Natural killer cell treated with Interleukin-12 subunit alpha and Interleukin-12 subunit beta and Interleukin-15 and Interleukin-18, amount 100 ng/mL, for 72 hours (primary cell): ENCODE measurements around the gene RTEL1. TPM values are rescaled to one million over a fixed set of nuclear protein-coding genes. Genes with fewer than 3 reads are reported as not detected.
"Not testable (repeated sequence)": the region's sequence is repeated elsewhere in the genome, so short reads cannot be mapped to it uniquely, and the experiment has no call there.

Source experiments
- ATAC-seq, 2 donors: fragments of 150-1000 bp; cut with Tn5 transposase in 1 of 2; sonication (Bioruptor Pico), chemical (Tn5 transposase) in 1 of 2; 2 replicates each; pipeline ENCODE4 v1.10.0; 2021
- DNase-seq: peaks from one replicate; pipeline ENCODE4 v3.0.0; 2022; ENCODE audit warnings: low spot score
- H3K27ac Mint-ChIP-seq, 2 donors: 1 replicate in 1 of 2; 2 replicates in 1 of 2; pipeline ENCODE4 v1.8.0; 2022; ENCODE audit warnings: mixed read lengths in 2 of 2, mild to moderate bottlenecking in 1 of 2, moderate library complexity in 1 of 2
- H3K27me3 Mint-ChIP-seq, 2 donors: 1 replicate in 1 of 2; 2 replicates in 1 of 2; pipeline ENCODE4 v1.8.0; 2022; ENCODE audit warnings: mixed read lengths in 2 of 2
- H3K36me3 Mint-ChIP-seq: one replicate; pipeline ENCODE4 v1.8.0; 2022; ENCODE audit warnings: mixed read lengths
- H3K4me1 Mint-ChIP-seq, 2 donors: 1 replicate in 1 of 2; 2 replicates in 1 of 2; pipeline ENCODE4 v1.8.0; 2022; ENCODE audit warnings: low read depth in 2 of 2, mixed read lengths in 2 of 2, mild to moderate bottlenecking in 1 of 2
- H3K4me3 Mint-ChIP-seq: one replicate; pipeline ENCODE4 v1.8.0; 2022; ENCODE audit warnings: mixed read lengths
- H3K9me3 Mint-ChIP-seq: 2 replicates; pipeline ENCODE4 v1.8.0; 2022; ENCODE audit warnings: mixed read lengths
- total RNA-seq, 2 donors: library from RNA; stranded (reverse); gene quantifications; one replicate each; pipeline ENCODE4 v1.2.3, GENCODE V29; 2022

Gene RTEL1
- 10 to 100 TPM; 32.3 to 76.9 TPM for total RNA-seq

- DNase-seq (peak; percentile 94), ATAC-seq (peak; percentile 93 to 96)
- Mint-ChIP-seq H3K4me1 (peaks cover 23 to 24% of the 10 kb centered on the region in 2 donors), H3K27me3 (peaks cover 0 to 2% of the 10 kb centered on the region in 2 donors), H3K9me3 (no peaks in the 10 kb centered on the region), H3K36me3 (no peaks in the 10 kb centered on the region), H3K4me3 (peak within 1 kb of the TSS; percentile 96), H3K27ac (peak within 1 kb of the TSS; percentile 94 to 97)
Observed at GRCh38 chr20:63657937-63658748, at the start of gene RTEL1. RTEL1 (plus strand) TSS chr20:63658312; CDS start chr20:63659403, 1,091 bp downstream.

- no peaks in the 10 kb centered on the region for H3K9me3 Mint-ChIP-seq
- H3K4me1 Mint-ChIP-seq, result peaks cover 5 to 7% of the 10 kb centered on the region in 2 donors
- no peak overlapping the region for H3K27ac Mint-ChIP-seq
- H3K36me3 Mint-ChIP-seq, result peaks cover 12% of the 10 kb centered on the region
- no peaks in the 10 kb centered on the region for H3K27me3 Mint-ChIP-seq
- DNase-seq, result no peak
- no peak for ATAC-seq
- no peak overlapping the region for H3K4me3 Mint-ChIP-seq
Observed at GRCh38 chr20:63610581-63611435, 47.3 kb upstream of the RTEL1 start.

GRCh38 chr20:63611646-63612045 is 46.5 kb upstream of the RTEL1 start:
- no peak overlapping the region for H3K4me3 Mint-ChIP-seq
- no peaks in the 10 kb centered on the region for H3K27me3 Mint-ChIP-seq
- H3K4me1 Mint-ChIP-seq, result peaks cover 5% of the 10 kb centered on the region in 2 donors
- ATAC-seq (no peak), DNase-seq (no peak)
- H3K36me3 Mint-ChIP-seq, result peaks cover 12% of the 10 kb centered on the region
- H3K9me3 Mint-ChIP-seq, result no peaks in the 10 kb centered on the region
- no peak overlapping the region for H3K27ac Mint-ChIP-seq

GRCh38 chr20:63612276-63612931 is 45.7 kb upstream of the RTEL1 start:
- Mint-ChIP-seq H3K36me3 (peaks cover 12% of the 10 kb centered on the region), H3K27ac (no peak overlapping the region), H3K9me3 (no peaks in the 10 kb centered on the region), H3K27me3 (no peaks in the 10 kb centered on the region), H3K4me3 (no peak overlapping the region), H3K4me1 (peaks cover 4 to 5% of the 10 kb centered on the region in 2 donors)
- ATAC-seq, result no peak
- DNase-seq, result peak; percentile 29

- H3K36me3 Mint-ChIP-seq, result peaks cover 12% of the 10 kb centered on the region
- H3K27me3 Mint-ChIP-seq, H3K27ac Mint-ChIP-seq, H3K9me3 Mint-ChIP-seq, H3K4me1 Mint-ChIP-seq, ATAC-seq, H3K4me3 Mint-ChIP-seq: not testable (repeated sequence)
- peak; percentile 56 for DNase-seq
Observed at GRCh38 chr20:63613863-63614594, 44.1 kb upstream of the RTEL1 start.

- H3K27me3 Mint-ChIP-seq, result no peaks in the 10 kb centered on the region
- H3K27ac Mint-ChIP-seq, result no peak overlapping the region
- ATAC-seq (no peak), DNase-seq (no peak)
- no peak overlapping the region for H3K4me3 Mint-ChIP-seq
- no peaks in the 10 kb centered on the region for H3K9me3 Mint-ChIP-seq
- H3K4me1 Mint-ChIP-seq, result peaks cover 11 to 12% of the 10 kb centered on the region in 2 donors
- peaks cover 12% of the 10 kb centered on the region for H3K36me3 Mint-ChIP-seq
Observed at GRCh38 chr20:63617092-63617875, 40.8 kb upstream of the RTEL1 start.

- no peak for DNase-seq
- no peak overlapping the region for H3K4me3 Mint-ChIP-seq
- peaks cover 11 to 16% of the 10 kb centered on the region in 2 donors for H3K4me1 Mint-ChIP-seq
- ATAC-seq, result no peak
- H3K27ac Mint-ChIP-seq, result no peak overlapping the region
- peaks cover 12% of the 10 kb centered on the region for H3K36me3 Mint-ChIP-seq
- no peaks in the 10 kb centered on the region for H3K9me3 Mint-ChIP-seq
- no peaks in the 10 kb centered on the region for H3K27me3 Mint-ChIP-seq
Observed at GRCh38 chr20:63617876-63618265, 40.2 kb upstream of the RTEL1 start.

GRCh38 chr20:63618291-63618980 is 39.7 kb upstream of the RTEL1 start:
- ATAC-seq (no peak), DNase-seq (peak; percentile 53)
- Mint-ChIP-seq H3K4me1 (peaks cover 11 to 14% of the 10 kb centered on the region in 2 donors), H3K27ac (no peak overlapping the region), H3K36me3 (peaks cover 12% of the 10 kb centered on the region), H3K27me3 (no peaks in the 10 kb centered on the region), H3K4me3 (no peak overlapping the region), H3K9me3 (no peaks in the 10 kb centered on the region)

GRCh38 chr20:63619086-63619485 is 39.0 kb upstream of the RTEL1 start:
- H3K4me3 Mint-ChIP-seq, result no peak overlapping the region
- DNase-seq (peak; percentile 56), ATAC-seq (no peak)
- no peaks in the 10 kb centered on the region for H3K27me3 Mint-ChIP-seq
- peaks cover 6% of the 10 kb centered on the region for H3K36me3 Mint-ChIP-seq
- H3K27ac Mint-ChIP-seq, result no peak overlapping the region
- peaks cover 11 to 14% of the 10 kb centered on the region in 2 donors for H3K4me1 Mint-ChIP-seq
- no peaks in the 10 kb centered on the region for H3K9me3 Mint-ChIP-seq

GRCh38 chr20:63619505-63619904 is 38.6 kb upstream of the RTEL1 start:
- no peaks in the 10 kb centered on the region for H3K27me3 Mint-ChIP-seq
- H3K4me3 Mint-ChIP-seq, result no peak overlapping the region
- H3K36me3 Mint-ChIP-seq, result peaks cover 6% of the 10 kb centered on the region

GRCh38 chr20:63620991-63621390 is 37.1 kb upstream of the RTEL1 start:
- no peaks in the 10 kb centered on the region for H3K27me3 Mint-ChIP-seq
- H3K9me3 Mint-ChIP-seq, result no peaks in the 10 kb centered on the region
- H3K27ac Mint-ChIP-seq, result no peak overlapping the region
- H3K36me3 Mint-ChIP-seq, result no peaks in the 10 kb centered on the region
- DNase-seq, result peak; percentile 26
- ATAC-seq, result no peak
- peaks cover 10 to 18% of the 10 kb centered on the region in 2 donors for H3K4me1 Mint-ChIP-seq
- no peak overlapping the region for H3K4me3 Mint-ChIP-seq

More at GRCh38 chr20:63619505-63619904, 38.6 kb upstream of the RTEL1 start:
- H3K4me1 Mint-ChIP-seq, result peaks cover 11 to 16% of the 10 kb centered on the region in 2 donors
- ATAC-seq (no peak), DNase-seq (no peak)
- H3K9me3 Mint-ChIP-seq, result no peaks in the 10 kb centered on the region
- H3K27ac Mint-ChIP-seq, result no peak overlapping the region

- no peak for DNase-seq
- Mint-ChIP-seq H3K4me1 (peaks cover 10 to 18% of the 10 kb centered on the region in 2 donors), H3K4me3 (no peak overlapping the region), H3K27ac (peak overlapping the region in 1 of 2 donors; percentile 53), H3K36me3 (no peaks in the 10 kb centered on the region), H3K27me3 (no peaks in the 10 kb centered on the region), H3K9me3 (no peaks in the 10 kb centered on the region)
- ATAC-seq, result no peak
Observed at GRCh38 chr20:63622096-63622495, 36.0 kb upstream of the RTEL1 start.
